ENCODE measurements around the gene INTS14.
A peak's percentile ranks its signal among the peaks of the same experiment; 100 is the strongest.

Gene INTS14

DNA sequence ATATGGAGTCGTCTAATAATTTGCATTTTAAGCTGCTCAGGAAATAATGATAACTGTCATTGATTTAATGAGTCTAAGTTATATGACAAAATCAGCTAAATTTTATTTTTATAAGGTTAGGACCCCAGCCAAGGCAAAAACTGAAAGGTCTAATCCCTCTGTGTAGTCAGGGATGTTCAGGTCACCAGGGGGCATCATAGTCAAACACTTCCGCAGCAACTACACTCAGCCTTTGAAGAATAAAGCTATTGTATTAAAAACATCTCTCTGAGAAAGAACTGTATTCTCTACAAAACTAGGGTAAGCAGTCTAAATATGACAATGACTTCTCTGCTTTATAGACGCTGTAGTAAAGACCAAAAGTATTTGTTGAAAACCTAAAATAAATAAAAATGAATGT lies 15.0 kb downstream of the INTS14 start:
- in situ Hi-C loops (cut with HindIII; ENCODE audit: low sequenced_read_pairs) = no loop called here
- H3K4me3 ChIP-seq (ENCODE audit: low read depth, low read length) = no peak overlapping the region
- TF ChIP-seq, protein P1, sequence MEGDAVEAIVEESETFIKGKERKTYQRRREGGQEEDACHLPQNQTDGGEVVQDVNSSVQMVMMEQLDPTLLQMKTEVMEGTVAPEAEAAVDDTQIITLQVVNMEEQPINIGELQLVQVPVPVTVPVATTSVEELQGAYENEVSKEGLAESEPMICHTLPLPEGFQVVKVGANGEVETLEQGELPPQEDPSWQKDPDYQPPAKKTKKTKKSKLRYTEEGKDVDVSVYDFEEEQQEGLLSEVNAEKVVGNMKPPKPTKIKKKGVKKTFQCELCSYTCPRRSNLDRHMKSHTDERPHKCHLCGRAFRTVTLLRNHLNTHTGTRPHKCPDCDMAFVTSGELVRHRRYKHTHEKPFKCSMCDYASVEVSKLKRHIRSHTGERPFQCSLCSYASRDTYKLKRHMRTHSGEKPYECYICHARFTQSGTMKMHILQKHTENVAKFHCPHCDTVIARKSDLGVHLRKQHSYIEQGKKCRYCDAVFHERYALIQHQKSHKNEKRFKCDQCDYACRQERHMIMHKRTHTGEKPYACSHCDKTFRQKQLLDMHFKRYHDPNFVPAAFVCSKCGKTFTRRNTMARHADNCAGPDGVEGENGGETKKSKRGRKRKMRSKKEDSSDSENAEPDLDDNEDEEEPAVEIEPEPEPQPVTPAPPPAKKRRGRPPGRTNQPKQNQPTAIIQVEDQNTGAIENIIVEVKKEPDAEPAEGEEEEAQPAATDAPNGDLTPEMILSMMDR (IDR thresholded peaks at IDR 0.05; ENCODE audit: low read depth, low read length, missing control alignments) = peak; percentile 41
- no peak for DNase-seq (ENCODE audit: low read depth)

DNA sequence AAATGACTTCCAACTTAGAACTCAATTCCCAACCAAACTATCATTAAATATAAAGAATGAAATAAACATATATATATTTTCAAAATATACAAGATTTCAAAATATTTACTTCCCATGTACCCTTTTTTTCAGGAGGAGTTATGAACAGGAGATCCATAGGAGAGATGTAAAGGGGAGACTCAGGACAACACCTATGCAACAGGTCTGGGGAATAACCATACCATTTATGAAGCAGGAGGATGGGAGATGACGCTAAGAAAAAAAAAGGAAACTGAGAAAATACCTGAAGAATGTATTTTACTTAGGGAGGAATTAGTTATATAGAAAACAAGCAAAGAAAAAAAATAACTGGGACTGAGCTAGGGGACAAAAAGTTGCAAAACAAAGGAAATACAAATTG lies 23.8 kb downstream of the INTS14 start:
- DNase-seq (ENCODE audit: low read depth) = no peak
- in situ Hi-C loops (cut with HindIII; ENCODE audit: low sequenced_read_pairs) = no loop called here
- no peak overlapping the region for H3K4me3 ChIP-seq (ENCODE audit: low read depth, low read length)
- TF ChIP-seq, protein P1 (IDR thresholded peaks at IDR 0.05; ENCODE audit: low read depth, low read length, missing control alignments) = no peak

DNA sequence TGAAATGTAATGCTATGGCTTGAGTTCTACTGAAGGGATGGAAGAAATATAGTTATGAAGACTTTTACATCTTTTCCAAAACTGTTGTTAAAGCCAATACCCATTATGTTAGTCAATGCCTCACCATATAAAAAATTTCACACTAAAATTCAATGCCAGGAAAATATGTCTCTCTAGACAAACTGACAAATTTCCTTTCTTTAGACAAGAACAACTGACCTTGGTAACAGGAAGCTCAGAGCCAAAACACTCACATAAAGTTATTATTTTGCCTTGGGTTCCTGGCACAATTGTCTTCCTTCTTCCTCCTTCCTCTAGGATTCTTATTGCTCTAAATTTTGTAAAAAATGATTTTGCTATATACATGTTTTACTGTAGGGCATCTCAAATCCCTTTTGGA lies 26.7 kb downstream of the INTS14 start:
- in situ Hi-C loops (cut with HindIII; ENCODE audit: low sequenced_read_pairs) = no loop called here
- DNase-seq (ENCODE audit: low read depth) = no peak
- TF ChIP-seq, protein P1 (IDR thresholded peaks at IDR 0.05; ENCODE audit: low read depth, low read length, missing control alignments) = no peak
- no peak overlapping the region for H3K4me3 ChIP-seq (ENCODE audit: low read depth, low read length)

DNA sequence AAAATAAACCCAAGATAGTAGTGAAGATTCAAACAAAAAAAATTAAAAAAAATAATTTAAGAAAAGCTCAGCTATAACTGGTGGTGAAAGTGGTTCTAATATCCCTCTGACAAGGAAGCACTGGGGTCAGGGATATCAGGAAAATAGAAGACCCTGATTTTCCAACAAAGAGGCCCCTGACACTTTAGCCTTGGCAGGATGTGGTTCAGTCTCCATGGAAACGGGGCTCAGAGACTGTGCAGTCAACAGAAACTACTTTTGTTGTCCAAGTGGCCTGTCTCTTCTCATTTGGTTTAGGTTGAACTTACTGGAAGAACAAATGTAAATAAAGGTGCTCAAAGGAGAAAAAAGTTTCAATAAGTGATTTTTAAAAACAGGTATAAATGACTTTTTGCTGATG lies 27.2 kb downstream of the INTS14 start:
- TF ChIP-seq, protein P1 (IDR thresholded peaks at IDR 0.05; ENCODE audit: low read depth, low read length, missing control alignments) = no peak
- in situ Hi-C loops (cut with HindIII; ENCODE audit: low sequenced_read_pairs) = no loop called here
- DNase-seq (ENCODE audit: low read depth) = peak; percentile 12
- H3K4me3 ChIP-seq (ENCODE audit: low read depth, low read length) = no peak overlapping the region

DNA sequence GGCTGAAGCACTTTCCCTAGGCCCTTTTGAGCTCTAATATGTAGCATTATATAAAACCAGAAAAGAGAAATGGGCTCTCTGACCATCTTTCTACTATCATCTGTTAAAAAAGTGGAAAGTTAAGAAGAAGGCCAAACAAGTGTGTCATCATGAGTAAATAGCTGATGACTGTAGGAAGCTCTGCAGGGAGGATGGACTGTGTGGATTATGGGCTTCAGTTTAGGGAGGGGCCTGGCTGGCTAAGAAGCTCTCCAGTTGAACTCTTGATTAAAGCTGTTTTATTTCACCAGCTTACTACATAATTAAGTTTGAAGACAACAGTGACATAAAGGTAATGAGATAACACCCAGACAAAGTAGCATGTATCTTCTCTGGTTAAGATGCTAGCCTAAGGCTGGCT lies 30.6 kb downstream of the INTS14 start:
- TF ChIP-seq, protein P1 (IDR thresholded peaks at IDR 0.05; ENCODE audit: low read depth, low read length, missing control alignments) = no peak
- no peak overlapping the region for H3K4me3 ChIP-seq (ENCODE audit: low read depth, low read length)
- DNase-seq (ENCODE audit: low read depth) = peak; percentile 32
- in situ Hi-C loops (cut with HindIII; ENCODE audit: low sequenced_read_pairs) = no loop called here

DNA sequence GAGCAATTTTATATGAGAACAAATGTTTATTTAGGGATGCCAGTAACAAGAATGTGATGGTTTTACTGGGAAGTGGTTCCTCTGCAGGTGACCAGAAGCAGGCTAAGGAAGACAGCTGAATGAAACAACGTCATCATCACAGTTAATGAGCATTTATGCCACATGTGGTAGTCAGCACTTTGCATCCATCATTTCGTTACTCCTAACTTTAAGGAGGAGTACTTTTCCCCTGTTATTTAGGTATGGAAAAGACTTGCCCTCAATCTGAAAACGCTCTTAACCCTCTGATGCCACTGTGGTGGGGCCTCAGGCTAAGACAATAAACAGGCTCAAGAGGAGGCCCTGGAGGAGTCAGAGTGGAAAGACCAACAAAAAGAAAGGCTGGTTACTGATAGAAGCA lies 31.2 kb downstream of the INTS14 start:
- in situ Hi-C loops (cut with HindIII; ENCODE audit: low sequenced_read_pairs) = no loop called here
- TF ChIP-seq, protein P1 (IDR thresholded peaks at IDR 0.05; ENCODE audit: low read depth, low read length, missing control alignments) = no peak
- no peak overlapping the region for H3K4me3 ChIP-seq (ENCODE audit: low read depth, low read length)
- no peak for DNase-seq (ENCODE audit: low read depth)

Data from astrocyte of the cerebellum (primary cell).